Uterus (tissue), 4 donors: Measurements from ENCODE around the gene ITPRIP. TPM values are rescaled to one million over a fixed set of nuclear protein-coding genes. Genes with fewer than 3 reads are reported as not detected.

Source experiments
- DNase-seq, 2 donors: peaks; one replicate each; pipeline ENCODE4 v3.0.0-alpha.2; 2019 to 2020
- H3K27ac ChIP-seq, 2 donors: fragments of 200-600 bp; sonication (generic); 1 replicate in 1 of 2; 2 replicates in 1 of 2; pipeline ENCODE4 v1.5.1; 2016 to 2018
- H3K27me3 ChIP-seq, 2 donors: fragments of 200-600 bp; sonication (generic); one replicate each; pipeline ENCODE4 v1.5.1; 2018 to 2019; ENCODE audit warnings: control low read depth in 1 of 2
- H3K36me3 ChIP-seq, 2 donors: fragments of 200-600 bp; sonication (generic); one replicate each; pipeline ENCODE4 v1.5.1; 2019; ENCODE audit warnings: control low read depth in 1 of 2
- H3K4me1 ChIP-seq, 2 donors: fragments of 200-600 bp; sonication (generic); one replicate each; pipeline ENCODE4 v1.5.1; 2018 to 2019; ENCODE audit warnings: control low read depth in 1 of 2
- H3K4me3 ChIP-seq, 2 donors: fragments of 200-600 bp; sonication (generic); 1 replicate in 1 of 2; 2 replicates in 1 of 2; pipeline ENCODE4 v1.5.1; 2018 to 2019; ENCODE audit warnings: mild to moderate bottlenecking in 1 of 2
- H3K9me3 ChIP-seq, 2 donors: fragments of 200-600 bp; sonication (generic); one replicate each; pipeline ENCODE4 v1.5.1; 2019; ENCODE audit warnings: control low read depth in 1 of 2
- POLR2A ChIP-seq, 2 donors: fragments of 450-650 bp; IDR thresholded peaks; one replicate each; pipeline ENCODE4 v1.6.1; 2016; ENCODE audit warnings: antibody characterized with exemption in 2 of 2, mild to moderate bottlenecking in 1 of 2, moderate library complexity in 1 of 2
- intact Hi-C: fragments of 100-400 bp; cut with DNase I; formaldehyde crosslinking; loops from one replicate; pipeline ENCODE4 v1.15.1; 2023; ENCODE audit warnings: low total_unique reads
- total RNA-seq, 4 donors: library from RNA; depleted of rRNA in 3 of 4; stranded (reverse); fragments of >200 nt in 3 of 4; gene quantifications; one replicate each; pipeline versions ENCODE4 v1.1.0 to v1.2.4, GENCODE V29; 2014 to 2023
- TF ChIP-seq, protein P1 (sequence below), 4 experiments: fragments of 200-600 bp in 2 of 4; fragments of 450-650 bp in 2 of 4; sonication (generic) in 2 of 4; IDR thresholded peaks; one replicate each; pipeline ENCODE4 v1.5.1; 2016 to 2019; ENCODE audit warnings: antibody characterized with exemption in 4 of 4, mild to moderate bottlenecking in 2 of 4, moderate library complexity in 1 of 4
- donor health status: DM: yes; HTN: yes; CAD: no.

Gene ITPRIP
- total RNA-seq, 4 donors from 2014 or later, result 10.0 to 32.6 (median 22.4) TPM

DNA sequence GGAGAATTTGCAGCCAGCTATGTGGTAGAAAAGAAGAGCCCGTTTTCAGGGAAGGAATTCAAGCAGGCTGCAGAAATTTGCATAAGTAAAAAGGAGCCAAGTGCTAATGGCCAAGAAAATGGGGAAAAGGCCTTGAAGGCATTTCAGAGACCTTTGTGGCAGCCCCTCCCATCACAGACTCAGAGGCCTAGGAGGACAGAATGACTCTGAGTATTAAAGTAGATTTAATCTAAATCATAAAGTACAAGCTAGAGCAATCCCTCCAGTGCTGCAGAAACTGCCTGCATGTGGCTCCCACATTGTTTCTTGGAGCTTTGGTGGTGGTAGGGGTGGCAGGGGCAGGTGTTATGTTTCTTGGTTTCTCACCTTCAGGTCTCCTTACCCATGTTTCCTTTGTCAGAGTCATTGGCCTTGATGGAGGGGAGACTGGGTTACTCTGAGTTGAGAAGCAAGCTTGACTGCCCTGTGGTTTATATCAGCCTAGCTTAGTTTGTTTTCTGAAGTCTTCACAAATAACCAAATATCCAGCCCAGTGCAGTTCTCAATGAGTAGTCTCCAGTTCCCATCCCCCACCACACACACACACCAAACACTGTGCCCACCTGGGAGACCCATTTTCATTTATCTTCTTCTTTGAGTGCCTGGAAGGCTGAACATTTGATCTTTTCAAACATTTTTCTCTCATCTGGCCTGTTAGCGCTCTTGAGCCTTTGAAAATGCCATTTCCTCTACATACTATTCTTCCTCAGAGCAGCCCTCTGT, 34.5 kb downstream of the ITPRIP start:
- Histone ChIP-seq H3K4me1 (peaks cover 12 to 15% of the 10 kb centered on the region in 2 donors), H3K27ac (no peak overlapping the region)
- intact Hi-C loops, result no loop called here

GRCh38 chr10:104301907-104302690, 36.2 kb downstream of the ITPRIP start:
- no peak for DNase-seq
- Histone ChIP-seq H3K27me3 (no peaks in the 10 kb centered on the region), H3K27ac (no peak overlapping the region), H3K36me3 (no peaks in the 10 kb centered on the region), H3K4me1 (peaks cover 12 to 15% of the 10 kb centered on the region in 2 donors), H3K9me3 (no peaks in the 10 kb centered on the region), H3K4me3 (no peak overlapping the region)
- intact Hi-C loops, result no loop called here
- TF ChIP-seq, protein P1, sequence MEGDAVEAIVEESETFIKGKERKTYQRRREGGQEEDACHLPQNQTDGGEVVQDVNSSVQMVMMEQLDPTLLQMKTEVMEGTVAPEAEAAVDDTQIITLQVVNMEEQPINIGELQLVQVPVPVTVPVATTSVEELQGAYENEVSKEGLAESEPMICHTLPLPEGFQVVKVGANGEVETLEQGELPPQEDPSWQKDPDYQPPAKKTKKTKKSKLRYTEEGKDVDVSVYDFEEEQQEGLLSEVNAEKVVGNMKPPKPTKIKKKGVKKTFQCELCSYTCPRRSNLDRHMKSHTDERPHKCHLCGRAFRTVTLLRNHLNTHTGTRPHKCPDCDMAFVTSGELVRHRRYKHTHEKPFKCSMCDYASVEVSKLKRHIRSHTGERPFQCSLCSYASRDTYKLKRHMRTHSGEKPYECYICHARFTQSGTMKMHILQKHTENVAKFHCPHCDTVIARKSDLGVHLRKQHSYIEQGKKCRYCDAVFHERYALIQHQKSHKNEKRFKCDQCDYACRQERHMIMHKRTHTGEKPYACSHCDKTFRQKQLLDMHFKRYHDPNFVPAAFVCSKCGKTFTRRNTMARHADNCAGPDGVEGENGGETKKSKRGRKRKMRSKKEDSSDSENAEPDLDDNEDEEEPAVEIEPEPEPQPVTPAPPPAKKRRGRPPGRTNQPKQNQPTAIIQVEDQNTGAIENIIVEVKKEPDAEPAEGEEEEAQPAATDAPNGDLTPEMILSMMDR (IDR thresholded peaks at IDR 0.05), result no peak
- no peak for TF ChIP-seq POLR2A (IDR thresholded peaks at IDR 0.05)

More for the DNA sequence above, 34.5 kb downstream of the ITPRIP start:
- TF ChIP-seq, protein P1 (IDR thresholded peaks at IDR 0.05), result no peak
- no peak for TF ChIP-seq POLR2A (IDR thresholded peaks at IDR 0.05)
- DNase-seq, result no peak
- no peaks in the 10 kb centered on the region for H3K9me3 ChIP-seq
- H3K27me3 ChIP-seq, result no peaks in the 10 kb centered on the region
- H3K4me3 ChIP-seq, result no peak overlapping the region
- no peaks in the 10 kb centered on the region for H3K36me3 ChIP-seq

DNA sequence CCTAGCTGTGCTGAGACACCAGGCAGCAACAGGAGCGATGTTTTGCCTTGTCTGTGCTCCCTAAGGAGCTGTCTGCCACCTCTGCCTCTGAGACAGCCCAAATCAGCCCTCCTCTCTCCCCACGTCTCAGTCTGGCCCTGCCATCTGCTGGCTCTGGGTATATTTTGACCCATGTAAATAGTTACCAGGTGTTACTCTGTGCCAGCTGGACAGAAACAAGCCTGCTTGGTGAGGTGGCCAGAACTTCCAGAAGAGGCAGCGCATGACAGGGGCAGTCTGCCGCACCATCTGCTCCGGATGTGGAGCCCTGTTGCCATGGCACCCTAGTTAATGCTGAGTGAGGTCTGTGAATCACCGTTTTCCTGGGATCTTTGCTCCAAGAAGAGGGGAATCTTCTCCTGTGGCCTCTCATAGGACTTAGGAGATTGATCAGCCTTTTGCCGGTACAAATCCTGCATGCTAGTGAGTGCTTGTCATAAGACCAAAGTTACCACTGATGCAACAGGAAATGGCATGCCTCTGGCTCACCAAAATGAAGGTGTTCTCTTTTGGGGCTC, 37.5 kb downstream of the ITPRIP start:
- Histone ChIP-seq H3K4me3 (no peak overlapping the region), H3K4me1 (peaks cover 12 to 15% of the 10 kb centered on the region in 2 donors), H3K9me3 (no peaks in the 10 kb centered on the region), H3K36me3 (no peaks in the 10 kb centered on the region), H3K27me3 (no peaks in the 10 kb centered on the region), H3K27ac (peak overlapping the region; percentile 83 to 88)
- intact Hi-C loops, result no loop called here
- TF ChIP-seq POLR2A (IDR thresholded peaks at IDR 0.05), result no peak
- TF ChIP-seq, protein P1 (IDR thresholded peaks at IDR 0.05), result peak in 2 of 4 experiments; percentile 1 to 14
- DNase-seq, result peak; percentile 68 to 70

DNA sequence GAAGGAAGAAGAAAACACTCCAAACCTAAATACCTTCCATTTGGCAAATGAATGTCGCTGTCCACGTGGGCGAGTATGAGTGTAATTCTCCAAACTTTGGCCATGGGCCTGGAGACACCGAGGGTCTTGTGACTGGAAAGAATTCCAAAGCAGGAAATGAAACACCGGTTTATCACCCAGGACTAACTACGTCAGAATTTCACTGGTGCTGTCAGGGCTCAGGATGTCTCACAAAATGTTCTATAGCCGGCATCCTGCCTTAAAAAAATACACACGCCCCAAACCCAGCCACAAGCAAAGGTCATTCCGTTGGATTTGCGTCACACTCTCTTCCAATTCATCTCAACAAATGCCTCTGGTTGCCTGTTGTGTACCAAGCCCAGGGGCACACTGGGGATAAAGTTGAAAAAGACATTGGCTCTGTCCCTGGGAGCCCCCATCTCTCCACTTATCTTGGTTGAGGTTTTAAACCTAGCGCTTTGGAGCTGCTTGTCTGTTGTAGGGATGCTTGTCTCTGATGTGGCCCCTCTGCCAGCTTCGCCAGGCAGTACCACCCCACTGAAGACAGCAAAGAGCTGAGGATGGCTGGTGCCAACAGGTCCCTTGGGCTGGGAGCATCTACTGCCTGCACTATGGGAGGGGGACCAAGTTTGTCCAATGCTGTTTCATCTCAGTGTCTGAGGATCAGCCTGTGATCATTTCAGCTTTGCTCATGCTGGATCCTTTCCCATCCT, 38.1 kb downstream of the ITPRIP start:
- Histone ChIP-seq H3K4me3 (no peak overlapping the region), H3K27ac (peak overlapping the region; percentile 83 to 88), H3K9me3 (no peaks in the 10 kb centered on the region), H3K27me3 (no peaks in the 10 kb centered on the region), H3K4me1 (peaks cover 7 to 15% of the 10 kb centered on the region in 2 donors), H3K36me3 (no peaks in the 10 kb centered on the region)
- DNase-seq, result peak; percentile 77 to 78
- TF ChIP-seq, protein P1 (IDR thresholded peaks at IDR 0.05), result no peak
- no peak for TF ChIP-seq POLR2A (IDR thresholded peaks at IDR 0.05)
- intact Hi-C loops, result no loop called here
